NCI-H526 (cell line): ENCODE measurements around the gene PALM2AKAP2.
"Not testable (repeated sequence)": the region's sequence is repeated elsewhere in the genome, so short reads cannot be mapped to it uniquely, and the experiment has no call there.

ENCODE experiments used
- DNase-seq, 2 experiments: peaks; one replicate each; lab custom pipeline; 2025; lab: John Stamatoyannopoulos, UW

The PALM2AKAP2 gene

GRCh38 chr9:109805050-109805449 is 25.1 kb downstream of the PALM2AKAP2 start:
- no peak for DNase-seq

GRCh38 chr9:109806506-109807115 is 26.6 kb downstream of the PALM2AKAP2 start:
- DNase-seq = no peak

GRCh38 chr9:109811876-109812275 is 31.9 kb downstream of the PALM2AKAP2 start:
- DNase-seq = no peak

- no peak for DNase-seq
Observed at GRCh38 chr9:109812331-109812730, 32.3 kb downstream of the PALM2AKAP2 start.

GRCh38 chr9:109812818-109813281 is 32.9 kb downstream of the PALM2AKAP2 start:
- no peak for DNase-seq

GRCh38 chr9:109813303-109813702 is 33.3 kb downstream of the PALM2AKAP2 start:
- DNase-seq = no peak

GRCh38 chr9:109813829-109814228 is 33.8 kb downstream of the PALM2AKAP2 start:
- no peak for DNase-seq

GRCh38 chr9:109815366-109815947 is 35.5 kb downstream of the PALM2AKAP2 start:
- DNase-seq = no peak

- DNase-seq = no peak
Observed at GRCh38 chr9:109816490-109816889, 36.5 kb downstream of the PALM2AKAP2 start.

GRCh38 chr9:109817146-109817845 is 37.3 kb downstream of the PALM2AKAP2 start:
- no peak for DNase-seq

- DNase-seq = peak; percentile 52 to 86
Observed at GRCh38 chr9:109817846-109818472, 38.0 kb downstream of the PALM2AKAP2 start.

GRCh38 chr9:109821711-109822110 is 41.7 kb downstream of the PALM2AKAP2 start:
- no peak for DNase-seq

GRCh38 chr9:109825383-109825782 is 45.4 kb downstream of the PALM2AKAP2 start:
- not testable (repeated sequence) for DNase-seq

- DNase-seq = no peak
Observed at GRCh38 chr9:109826559-109826958, 46.6 kb downstream of the PALM2AKAP2 start.

- peak; percentile 7 to 9 for DNase-seq
Observed at GRCh38 chr9:109828254-109828653, 48.3 kb downstream of the PALM2AKAP2 start.
